Kidney (tissue), 14 donors: ENCODE data around the gene KRTAP10-3. TPM values are rescaled to one million over a fixed set of nuclear protein-coding genes. Genes with fewer than 3 reads are reported as not detected.
A peak's percentile ranks its signal among the peaks of the same experiment; 100 is the strongest.

Source experiments
- DNase-seq, 5 donors: peaks; one replicate each; pipeline ENCODE4 v3.0.0-alpha.2; 2013 to 2020
- FAIRE-seq: peaks from 2 replicates; lab custom pipeline; 2012; peaks lifted over from hg19 to GRCh38; lab: Jason Lieb, UNC
- H3K27ac ChIP-seq, 2 donors: one replicate each; pipeline ENCODE4 v1.7.0; 2013; ENCODE audit warnings: low read depth in 2 of 2, low read length in 2 of 2, inconsistent platforms in 1 of 2
- H3K27me3 ChIP-seq: one replicate; pipeline ENCODE4 v1.7.1; 2013; ENCODE audit warnings: low read length, inconsistent platforms; ENCODE audit not compliant: control insufficient read depth, insufficient read depth
- H3K36me3 ChIP-seq, 3 donors: one replicate each; pipeline versions ENCODE4 v1.7.0 to v1.7.1; 2013; ENCODE audit warnings: low read length in 3 of 3, control low read depth in 1 of 3, inconsistent platforms in 1 of 3; ENCODE audit not compliant: insufficient read depth in 3 of 3, control insufficient read depth in 2 of 3
- H3K4me1 ChIP-seq, 3 donors: one replicate each; pipeline versions ENCODE4 v1.7.0 to v1.7.1; 2013; ENCODE audit warnings: low read length in 3 of 3, inconsistent platforms in 1 of 3, low read depth in 1 of 3; ENCODE audit not compliant: control insufficient read depth in 2 of 3, insufficient read depth in 2 of 3
- H3K4me3 ChIP-seq, 3 donors: one replicate each; pipeline versions ENCODE4 v1.7.0 to v1.8.1; 2013; ENCODE audit warnings: low read length in 3 of 3, control low read depth in 1 of 3, inconsistent platforms in 1 of 3
- H3K9ac ChIP-seq, 3 donors: one replicate each; pipeline versions ENCODE4 v1.7.0 to v1.7.1; 2013; ENCODE audit warnings: low read length in 3 of 3, control low read depth in 1 of 3, inconsistent platforms in 1 of 3
- H3K9me3 ChIP-seq, 3 donors: one replicate each; pipeline versions ENCODE4 v1.7.0 to v1.7.1; 2013; ENCODE audit warnings: low read length in 3 of 3, control low read depth in 1 of 3, inconsistent platforms in 1 of 3; ENCODE audit not compliant: control insufficient read depth in 2 of 3, insufficient read depth in 1 of 3
- intact Hi-C: fragments of 100-400 bp; cut with DNase I; formaldehyde crosslinking; loops from one replicate; pipeline ENCODE4 v1.11.1; 2022
- polyA plus RNA-seq: library from polyadenylated mRNA; stranded (reverse); fragments of 350-450 nt; fragmentation: Illumina TruSeq; extraction: RNeasy Lipid Tissue Mini Kit (QIAGEN cat#74804); gene quantifications from one replicate; pipeline ENCODE4 v1.2.3, GENCODE V29; 2014; ENCODE audit warnings: low read depth, low replicate concordance; ENCODE audit not compliant: insufficient read depth
- total RNA-seq: library from RNA; stranded (reverse); fragmentation: NEBNext Ultra II Directional; extraction: Animal tissue kit (Norgen Biotek cat#: 25700); gene quantifications from one replicate; pipeline ENCODE4 v1.2.1, GENCODE V29; 2021
- TF ChIP-seq, protein P1 (sequence below): IDR thresholded peaks from 3 replicates; pipeline ENCODE4 v1.5.1; 2012; ENCODE audit warnings: mild to moderate bottlenecking, moderate library complexity, borderline replicate concordance; ENCODE audit not compliant: insufficient read depth; ENCODE audit errors: extremely low read depth
- donor health status: control.
- donor health status: control.
- donor health status: control.
- donor health status: control.
- donor health status: control.
- donor health status: DM: yes; HTN: yes; CAD: no.
- donor health status: Normal renal cell carcinoma (clear cell type).

KRTAP10-3 gene
- total and polyA plus RNA-seq, 2 donors from 2014 or later, result not detected

- Histone ChIP-seq H3K4me3 (no peak overlapping the region), H3K9me3 (no peaks in the 10 kb centered on the region), H3K36me3 (peaks cover 0 to 2% (median 0%) of the 10 kb centered on the region in 3 donors), H3K27ac (no peak overlapping the region), H3K4me1 (peaks cover 0 to 6% (median 0%) of the 10 kb centered on the region in 3 donors), H3K9ac (no peak overlapping the region), H3K27me3 (no peaks in the 10 kb centered on the region)
- FAIRE-seq (no peak), DNase-seq (peak in 1 of 5 donors; percentile 64)
- intact Hi-C loops, result no loop called here
- TF ChIP-seq, protein P1, sequence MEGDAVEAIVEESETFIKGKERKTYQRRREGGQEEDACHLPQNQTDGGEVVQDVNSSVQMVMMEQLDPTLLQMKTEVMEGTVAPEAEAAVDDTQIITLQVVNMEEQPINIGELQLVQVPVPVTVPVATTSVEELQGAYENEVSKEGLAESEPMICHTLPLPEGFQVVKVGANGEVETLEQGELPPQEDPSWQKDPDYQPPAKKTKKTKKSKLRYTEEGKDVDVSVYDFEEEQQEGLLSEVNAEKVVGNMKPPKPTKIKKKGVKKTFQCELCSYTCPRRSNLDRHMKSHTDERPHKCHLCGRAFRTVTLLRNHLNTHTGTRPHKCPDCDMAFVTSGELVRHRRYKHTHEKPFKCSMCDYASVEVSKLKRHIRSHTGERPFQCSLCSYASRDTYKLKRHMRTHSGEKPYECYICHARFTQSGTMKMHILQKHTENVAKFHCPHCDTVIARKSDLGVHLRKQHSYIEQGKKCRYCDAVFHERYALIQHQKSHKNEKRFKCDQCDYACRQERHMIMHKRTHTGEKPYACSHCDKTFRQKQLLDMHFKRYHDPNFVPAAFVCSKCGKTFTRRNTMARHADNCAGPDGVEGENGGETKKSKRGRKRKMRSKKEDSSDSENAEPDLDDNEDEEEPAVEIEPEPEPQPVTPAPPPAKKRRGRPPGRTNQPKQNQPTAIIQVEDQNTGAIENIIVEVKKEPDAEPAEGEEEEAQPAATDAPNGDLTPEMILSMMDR, result no peak
Measured at GRCh38 chr21:44508711-44509445, 49.7 kb downstream of the KRTAP10-3 start.

DNA sequence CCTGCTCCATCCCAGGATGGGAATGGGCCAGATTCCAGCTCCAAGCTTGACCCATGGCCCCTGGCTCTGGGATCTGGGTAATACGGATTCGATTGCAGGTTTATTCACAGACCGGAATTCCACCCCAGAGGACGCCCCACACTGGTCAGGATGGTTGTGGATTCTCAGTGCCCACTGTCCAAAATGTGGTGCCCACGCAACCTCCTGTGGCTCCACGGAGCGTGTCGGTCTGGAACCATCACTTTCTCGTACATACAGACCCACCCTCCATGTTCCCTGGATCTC lies 50.2 kb downstream of the KRTAP10-3 start:
- H3K4me1 ChIP-seq, result peaks cover 0 to 6% (median 0%) of the 10 kb centered on the region in 3 donors
- H3K9me3 ChIP-seq, result no peaks in the 10 kb centered on the region
- H3K4me3 ChIP-seq, result no peak overlapping the region
- DNase-seq (no peak), FAIRE-seq (no peak)
- no peak overlapping the region for H3K9ac ChIP-seq
- H3K36me3 ChIP-seq, result peaks cover 0 to 2% (median 0%) of the 10 kb centered on the region in 3 donors
- intact Hi-C loops, result no loop called here
- no peaks in the 10 kb centered on the region for H3K27me3 ChIP-seq
- TF ChIP-seq, protein P1, result no peak
- H3K27ac ChIP-seq, result no peak overlapping the region

Other genes with a start within 250 kb of the KRTAP10-3 start
- 23.3 TPM for gene CFAP410, start 219.4 kb downstream of the KRTAP10-3 start, total RNA-seq
- gene CFAP410, start 219.4 kb downstream of the KRTAP10-3 start, polyA plus RNA-seq, result 45.3 TPM
- 11.5 TPM for gene TRPM2, start 205.2 kb downstream of the KRTAP10-3 start, total RNA-seq
- gene TRPM2, start 205.2 kb downstream of the KRTAP10-3 start, polyA plus RNA-seq, result 2.0 TPM
- 1.4 TPM for gene LRRC3, start 103.3 kb downstream of the KRTAP10-3 start, total RNA-seq
- 0.60 TPM for gene LRRC3, start 103.3 kb downstream of the KRTAP10-3 start, polyA plus RNA-seq
- gene KRTAP10-1, start 18.6 kb downstream of the KRTAP10-3 start, total RNA-seq, result not detected
- not detected for gene KRTAP10-1, start 18.6 kb downstream of the KRTAP10-3 start, polyA plus RNA-seq
- not detected for gene KRTAP10-2, start 7.3 kb downstream of the KRTAP10-3 start, total RNA-seq
- gene KRTAP10-2, start 7.3 kb downstream of the KRTAP10-3 start, polyA plus RNA-seq, result not detected
- gene KRTAP10-4, start 14.9 kb upstream of the KRTAP10-3 start, total RNA-seq, result not detected
- not detected for gene KRTAP10-4, start 14.9 kb upstream of the KRTAP10-3 start, polyA plus RNA-seq
- not detected for gene KRTAP10-5, start 21.8 kb upstream of the KRTAP10-3 start, total RNA-seq
- gene KRTAP10-5, start 21.8 kb upstream of the KRTAP10-3 start, polyA plus RNA-seq, result not detected
- gene KRTAP10-6, start 33.7 kb upstream of the KRTAP10-3 start, total RNA-seq, result not detected
- gene KRTAP10-6, start 33.7 kb upstream of the KRTAP10-3 start, polyA plus RNA-seq, result not detected
- not detected for gene KRTAP10-7, start 41.8 kb upstream of the KRTAP10-3 start, total RNA-seq
- gene KRTAP10-7, start 41.8 kb upstream of the KRTAP10-3 start, polyA plus RNA-seq, result not detected
- gene KRTAP10-8, start 53.3 kb upstream of the KRTAP10-3 start, total RNA-seq, result not detected
- not detected for gene KRTAP10-8, start 53.3 kb upstream of the KRTAP10-3 start, polyA plus RNA-seq
- not detected for gene KRTAP10-9, start 68.3 kb upstream of the KRTAP10-3 start, total RNA-seq
- not detected for gene KRTAP10-9, start 68.3 kb upstream of the KRTAP10-3 start, polyA plus RNA-seq
- not detected for gene KRTAP10-10, start 78.6 kb upstream of the KRTAP10-3 start, total RNA-seq
- not detected for gene KRTAP10-10, start 78.6 kb upstream of the KRTAP10-3 start, polyA plus RNA-seq
- not detected for gene KRTAP10-11, start 87.6 kb upstream of the KRTAP10-3 start, total RNA-seq
- gene KRTAP10-11, start 87.6 kb upstream of the KRTAP10-3 start, polyA plus RNA-seq, result not detected
- gene KRTAP12-4, start 95.9 kb upstream of the KRTAP10-3 start, total RNA-seq, result not detected
- not detected for gene KRTAP12-4, start 95.9 kb upstream of the KRTAP10-3 start, polyA plus RNA-seq
- not detected for gene KRTAP12-3, start 99.1 kb upstream of the KRTAP10-3 start, total RNA-seq
- not detected for gene KRTAP12-3, start 99.1 kb upstream of the KRTAP10-3 start, polyA plus RNA-seq
- not detected for gene KRTAP12-2, start 108.1 kb upstream of the KRTAP10-3 start, total RNA-seq
- not detected for gene KRTAP12-2, start 108.1 kb upstream of the KRTAP10-3 start, polyA plus RNA-seq
- gene KRTAP12-1, start 123.4 kb upstream of the KRTAP10-3 start, total RNA-seq, result not detected
- not detected for gene KRTAP12-1, start 123.4 kb upstream of the KRTAP10-3 start, polyA plus RNA-seq
- gene KRTAP10-12, start 138.4 kb upstream of the KRTAP10-3 start, total RNA-seq, result not detected
- not detected for gene KRTAP10-12, start 138.4 kb upstream of the KRTAP10-3 start, polyA plus RNA-seq
- gene TSPEAR, start 152.8 kb upstream of the KRTAP10-3 start, total RNA-seq, result 0.22 TPM
- gene TSPEAR, start 152.8 kb upstream of the KRTAP10-3 start, polyA plus RNA-seq, result 0.09 TPM
- 86.0 TPM for gene UBE2G2, start 243.0 kb upstream of the KRTAP10-3 start, total RNA-seq
- 39.4 TPM for gene UBE2G2, start 243.0 kb upstream of the KRTAP10-3 start, polyA plus RNA-seq